Stimulated activated CD4-positive, alpha-beta T cell treated with anti-CD3 and anti-CD28 coated beads, Interleukin-4, amount 100 ng/mL, for 24 hours (primary cell): ENCODE measurements around the gene ASTL.
A peak's percentile ranks its signal among the peaks of the same experiment; 100 is the strongest.

Experiments used
- DNase-seq: peaks from one replicate; pipeline ENCODE4 v3.0.0-alpha.2; 2020

ASTL gene

DNA sequence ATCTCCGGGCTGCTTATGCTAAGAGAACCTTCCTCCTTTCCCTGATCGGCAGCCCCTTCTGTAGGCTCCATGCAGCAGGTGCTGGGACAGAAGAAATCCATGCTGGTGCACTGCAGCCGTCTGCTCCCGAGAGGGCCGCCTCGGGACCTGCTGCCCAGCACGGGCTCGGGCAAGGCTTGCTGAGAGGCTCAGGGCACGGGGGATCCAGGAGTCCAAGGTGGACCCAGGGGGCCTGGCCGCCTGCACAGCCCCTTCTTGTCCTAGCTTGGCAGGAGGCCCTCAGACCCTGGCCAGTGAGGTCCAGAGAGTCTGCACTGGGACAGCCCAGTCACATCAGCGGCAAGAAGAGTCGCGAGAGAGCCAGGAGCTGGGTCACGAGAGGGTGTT, 20.2 kb upstream of the ASTL start:
- no peak for DNase-seq

DNA sequence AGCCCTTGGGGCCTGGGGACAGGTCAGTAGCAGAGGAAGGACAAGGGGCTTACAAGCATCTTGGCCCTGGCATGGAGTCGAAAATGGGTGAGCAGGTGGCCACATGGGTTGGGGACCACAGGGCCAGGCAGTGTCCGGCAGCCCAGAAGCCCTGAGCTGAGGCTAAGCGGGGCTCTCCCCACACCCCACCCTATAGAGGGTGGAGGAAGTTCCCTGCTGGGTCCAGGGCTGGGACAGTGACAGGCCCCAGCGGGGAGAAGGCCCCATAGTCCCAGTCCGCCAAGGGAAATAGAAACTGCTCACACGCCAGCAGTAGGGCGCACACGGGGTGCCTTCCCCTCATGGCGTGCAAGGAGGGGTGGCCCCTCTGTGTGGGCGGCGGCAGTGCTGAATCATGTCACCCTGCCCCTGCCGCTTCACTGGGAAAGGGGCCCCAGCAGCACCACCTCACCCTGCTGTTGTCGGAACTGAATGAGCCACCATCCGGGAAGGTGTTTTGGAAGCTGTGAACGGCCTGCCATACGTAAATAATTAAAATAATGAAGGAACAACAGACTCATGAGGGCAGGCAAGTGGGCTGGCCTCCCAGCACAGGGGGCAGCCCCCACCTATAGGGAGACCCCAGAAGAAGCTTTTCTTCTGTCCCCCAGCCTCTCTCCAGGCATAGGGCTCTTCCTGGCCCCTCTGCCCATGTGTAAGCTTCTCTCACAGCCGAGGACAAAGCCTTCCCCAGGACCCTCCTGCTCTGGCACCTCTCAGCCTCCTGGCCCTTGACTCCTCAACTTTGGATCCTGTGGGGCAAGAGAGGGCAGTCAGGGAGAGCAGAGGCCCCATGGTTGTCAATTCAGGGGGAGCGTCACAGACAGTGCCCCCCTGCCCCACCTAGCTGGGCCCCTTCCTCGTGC, 19.6 kb upstream of the ASTL start:
- DNase-seq, result peak; percentile 97

DNA sequence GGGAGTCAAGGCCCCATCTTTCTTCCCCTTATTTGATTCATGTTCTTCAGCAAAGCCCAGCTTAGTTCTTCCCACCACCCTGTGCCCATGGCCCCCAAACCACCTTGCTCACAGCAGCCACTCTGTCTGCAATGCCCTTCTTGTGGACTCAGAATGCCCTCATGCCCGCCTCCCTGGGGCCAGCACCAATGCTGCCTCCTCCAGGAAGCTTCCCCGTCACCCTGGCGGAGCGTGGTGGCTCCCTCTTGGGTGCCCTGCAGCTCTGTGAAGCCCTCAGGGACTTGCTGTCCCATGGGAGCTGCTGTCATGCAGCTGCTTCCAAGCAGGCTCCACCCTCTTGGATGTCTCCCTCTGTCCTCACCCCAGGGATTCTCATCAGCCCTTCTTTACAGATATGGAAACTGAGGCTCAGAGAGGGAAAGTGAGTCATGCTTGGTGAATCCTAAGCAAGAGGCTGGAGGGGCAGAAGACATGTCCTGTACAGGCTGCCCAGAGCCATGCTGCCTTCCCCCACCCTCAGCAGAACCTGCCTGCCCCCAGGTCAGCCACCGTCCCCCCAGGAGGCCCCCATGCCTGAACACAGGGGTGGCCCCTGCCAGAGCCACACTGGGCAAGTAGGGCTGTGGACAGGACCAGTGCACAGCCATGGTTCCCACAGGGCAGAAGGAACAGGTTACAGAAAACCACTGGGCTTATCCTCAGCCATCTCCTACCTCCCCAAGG, 18.8 kb upstream of the ASTL start:
- DNase-seq, result no peak

DNA sequence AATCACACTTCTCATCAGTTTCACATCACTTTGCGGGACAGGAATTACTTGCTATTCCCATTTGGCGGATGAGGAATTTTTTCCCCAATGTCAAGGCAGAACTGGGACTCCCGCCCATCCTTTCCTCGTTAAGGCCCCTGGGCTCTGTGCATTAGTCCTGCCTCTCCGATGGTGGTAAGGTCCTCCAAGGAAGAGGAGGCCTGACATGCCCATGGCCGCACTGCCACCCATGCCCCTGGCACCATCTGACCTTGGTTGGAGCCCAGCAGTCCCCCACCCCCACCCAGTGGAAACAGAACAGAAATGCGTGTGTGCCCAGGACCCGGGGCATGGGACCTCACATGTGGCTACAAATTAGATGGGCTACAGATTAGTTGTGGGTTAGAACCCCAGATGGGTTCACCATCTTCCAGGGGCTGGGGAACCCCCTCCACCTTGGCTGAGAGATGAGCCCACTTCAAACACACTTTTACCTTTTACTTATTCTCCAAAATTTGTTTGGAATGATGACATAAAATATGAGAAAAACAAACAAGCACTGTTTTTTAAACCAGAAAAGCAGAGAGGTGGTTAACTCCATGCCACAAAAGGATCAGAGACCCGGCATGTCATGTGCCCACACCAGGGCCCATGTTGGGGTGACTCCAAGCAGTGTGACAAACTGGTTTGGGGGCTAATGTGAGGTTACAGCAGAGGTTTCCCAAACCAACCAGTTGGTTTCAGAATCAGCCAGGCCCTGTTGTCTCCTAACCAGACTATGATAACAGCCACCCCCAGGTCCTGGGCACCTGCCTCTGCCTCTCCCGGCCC, 17.9 kb upstream of the ASTL start:
- DNase-seq, result peak; percentile 67

DNA sequence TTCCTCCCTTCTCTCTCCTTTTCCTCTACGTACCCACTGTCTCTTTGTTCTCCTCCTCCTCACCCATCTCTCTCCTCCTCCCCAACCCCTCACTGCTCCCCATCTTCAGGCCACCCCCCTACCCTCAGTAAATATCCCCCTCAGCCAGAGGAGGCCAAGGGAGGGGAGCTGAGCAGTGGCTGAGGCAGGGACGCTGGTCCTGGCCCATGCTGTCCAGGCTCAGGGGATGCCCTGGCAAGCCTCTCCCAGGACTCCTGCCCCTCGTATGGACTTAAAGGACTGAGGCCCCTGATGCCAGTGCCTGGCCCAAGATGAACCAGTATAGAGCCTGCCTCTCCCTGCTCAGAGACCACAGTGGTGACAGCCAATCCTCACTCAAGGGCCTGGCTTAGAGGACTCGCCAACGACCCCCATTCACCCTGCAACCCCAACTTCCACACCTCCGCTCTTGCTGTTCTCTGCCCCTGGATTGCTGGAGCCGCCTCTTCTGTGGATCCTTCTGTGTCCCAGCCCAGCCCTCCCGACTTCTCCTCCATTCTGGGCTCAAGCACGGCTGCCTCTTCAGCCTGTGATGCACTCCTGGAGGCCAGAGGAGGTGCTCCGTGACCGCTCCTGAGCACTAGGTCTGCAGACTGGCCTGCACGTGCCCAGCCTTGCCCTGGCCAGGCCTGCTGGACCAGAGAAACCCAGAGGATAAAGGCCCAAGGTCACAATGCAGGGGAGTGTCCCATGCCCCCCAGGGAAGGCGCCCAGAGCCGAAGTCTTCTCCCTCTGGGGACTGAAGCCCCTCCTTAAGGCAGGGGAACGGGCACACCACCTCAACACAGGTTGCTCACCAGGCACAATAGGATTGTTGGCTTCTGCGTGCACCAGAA, 16.4 kb upstream of the ASTL start:
- DNase-seq, result no peak

DNA sequence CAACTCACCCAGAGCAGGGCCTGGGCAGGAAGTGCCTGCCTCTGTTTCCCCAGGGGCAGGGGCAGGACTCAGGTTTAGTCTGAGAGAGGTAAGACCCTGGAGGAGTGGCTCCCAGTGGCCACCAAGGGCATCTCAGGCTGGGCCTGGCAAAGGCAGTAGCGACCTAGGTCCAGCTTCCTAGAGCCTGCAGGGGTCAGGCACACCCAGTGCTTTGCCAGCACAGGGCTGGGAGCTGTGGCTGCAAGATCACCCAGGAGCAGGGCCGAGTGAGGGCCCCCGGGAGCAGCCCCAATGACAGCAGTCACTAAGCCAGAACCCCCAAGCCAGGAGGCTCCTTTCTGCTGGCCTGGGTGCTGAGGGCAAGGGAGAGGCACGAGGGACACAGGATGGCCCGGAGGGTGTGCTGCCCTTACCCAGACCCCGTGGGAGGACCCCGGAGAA, 15.7 kb upstream of the ASTL start:
- no peak for DNase-seq

DNA sequence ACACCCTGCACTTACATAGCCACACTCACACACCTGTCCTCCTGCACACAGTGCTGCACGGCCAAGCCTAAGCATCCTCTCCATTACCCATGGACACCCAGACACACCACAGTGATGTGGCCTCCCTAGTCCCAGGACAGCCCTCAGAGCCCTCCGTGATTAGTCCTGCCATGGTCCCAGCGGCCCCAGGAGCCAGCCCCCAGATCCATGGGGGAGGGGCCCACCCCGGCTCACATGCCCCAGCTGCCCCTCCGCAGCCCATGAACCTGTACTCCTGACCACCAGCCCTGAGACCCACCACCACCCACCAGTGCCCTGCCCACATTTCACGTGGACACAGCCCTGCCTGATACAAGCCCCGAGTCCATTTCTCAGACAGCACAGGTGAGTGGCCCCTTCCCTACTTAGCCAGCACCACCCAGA, 15.0 kb upstream of the ASTL start:
- no peak for DNase-seq

DNA sequence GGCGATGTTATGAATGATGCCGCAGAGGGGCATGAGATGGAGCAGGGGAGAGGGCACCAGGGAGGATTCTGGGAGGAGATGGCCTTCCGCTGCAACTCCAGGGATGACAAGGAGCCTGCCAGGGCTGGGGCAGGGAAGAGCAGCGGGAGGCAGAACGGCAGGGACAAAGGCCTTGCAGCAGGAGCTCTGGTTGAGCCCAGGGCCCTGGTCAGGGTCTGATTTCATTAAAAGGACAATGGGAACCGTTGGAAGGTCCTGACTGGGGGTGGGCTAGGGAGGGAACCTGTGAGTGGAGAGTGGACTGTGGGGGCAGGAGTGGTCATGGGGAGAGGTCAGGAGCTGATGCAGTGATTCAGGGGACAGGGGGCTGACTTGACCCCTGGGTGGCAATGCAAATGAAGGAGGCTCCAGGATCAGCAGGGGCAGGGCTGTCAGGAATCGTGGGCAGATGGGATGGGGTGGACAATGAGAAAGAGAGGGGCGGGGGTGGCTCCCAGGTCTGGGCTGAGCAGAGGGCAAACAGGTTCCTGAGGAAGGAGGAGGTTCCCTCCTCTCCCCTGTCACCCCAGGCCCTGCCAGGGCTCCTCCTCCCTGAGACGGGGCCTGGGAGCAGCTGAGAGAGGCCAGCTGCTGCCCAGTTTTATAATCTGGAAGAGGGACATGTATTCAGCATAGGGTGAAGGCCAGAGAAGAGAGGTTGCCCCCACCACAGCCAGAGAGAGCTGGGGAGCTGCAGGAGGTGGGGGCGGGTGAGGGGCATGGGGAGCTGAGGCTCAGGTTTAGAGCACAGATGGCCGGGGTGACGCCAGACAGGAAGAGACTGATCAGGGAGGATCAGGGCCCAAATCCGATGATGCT, 14.2 kb upstream of the ASTL start:
- DNase-seq, result no peak

DNA sequence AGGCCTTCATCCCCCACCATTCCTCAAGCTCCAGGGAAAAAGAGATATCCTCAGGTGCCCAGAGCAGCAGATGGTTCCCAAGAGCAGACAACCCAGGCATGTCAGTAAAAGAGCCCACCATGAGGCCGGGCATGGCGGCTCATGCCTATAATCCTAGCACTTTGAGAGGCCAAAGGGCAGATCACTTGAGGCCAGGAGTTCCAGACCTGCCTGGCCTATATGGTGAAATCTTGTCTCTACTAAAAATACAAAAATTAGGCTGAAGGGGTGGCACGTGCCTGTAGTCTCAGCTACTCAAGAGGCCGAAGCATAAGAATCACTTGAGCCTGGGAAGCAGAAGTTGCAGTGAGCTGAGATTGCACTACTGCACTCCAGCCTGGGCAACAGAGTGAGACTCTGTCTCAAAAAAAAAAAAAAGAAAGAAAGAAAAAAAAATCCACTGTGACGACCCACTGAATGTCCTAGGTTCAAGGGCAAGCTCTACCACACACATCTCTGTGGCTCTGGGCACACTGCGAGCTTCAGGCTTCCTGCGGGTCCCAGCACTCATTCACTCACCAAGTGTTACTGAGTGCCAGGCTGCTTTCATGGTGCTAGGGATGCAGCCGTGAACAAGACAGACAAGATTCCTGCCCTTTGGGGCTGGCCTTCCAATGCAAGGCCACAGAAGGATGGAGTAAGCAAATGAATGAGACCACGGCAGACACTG, 13.4 kb upstream of the ASTL start:
- DNase-seq, result no peak

DNA sequence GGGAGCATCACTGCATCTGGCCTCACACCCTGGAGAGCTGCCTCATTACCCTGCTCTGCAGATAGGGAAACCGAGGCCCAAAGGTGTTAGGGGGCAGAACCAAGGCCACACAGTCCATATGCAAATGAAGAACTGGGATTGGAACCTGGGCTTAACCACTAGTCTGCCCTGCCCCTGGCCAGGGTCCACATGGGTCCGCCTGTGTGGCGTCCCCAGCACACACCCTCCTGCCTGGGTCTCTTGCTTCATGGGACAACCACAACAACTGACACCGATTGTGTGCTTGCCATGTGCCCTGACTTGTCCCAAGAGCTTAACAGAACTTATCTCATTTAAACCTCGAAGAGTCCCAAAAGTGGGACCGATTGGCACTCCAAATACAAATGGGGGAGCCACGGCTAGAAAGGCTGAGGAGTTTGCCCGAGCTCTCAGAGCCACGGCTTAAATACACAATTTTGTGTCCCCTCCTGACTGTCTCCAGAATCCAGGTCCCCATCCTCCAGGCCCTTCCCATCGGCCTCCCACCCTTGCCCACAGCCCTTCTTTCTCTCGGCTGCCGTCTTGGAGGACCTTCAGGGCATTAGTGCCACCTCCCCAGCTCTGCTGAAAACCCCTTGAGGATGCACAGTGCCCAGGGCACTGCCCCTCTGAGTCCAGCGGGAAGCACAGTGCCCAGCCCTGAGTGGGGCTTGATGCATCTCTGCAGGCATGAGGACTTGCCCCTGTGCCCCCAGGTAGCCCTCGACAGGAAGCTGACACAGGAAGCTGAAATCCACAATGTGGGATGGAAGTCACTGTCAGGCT, 12.7 kb upstream of the ASTL start:
- DNase-seq, result no peak

DNA sequence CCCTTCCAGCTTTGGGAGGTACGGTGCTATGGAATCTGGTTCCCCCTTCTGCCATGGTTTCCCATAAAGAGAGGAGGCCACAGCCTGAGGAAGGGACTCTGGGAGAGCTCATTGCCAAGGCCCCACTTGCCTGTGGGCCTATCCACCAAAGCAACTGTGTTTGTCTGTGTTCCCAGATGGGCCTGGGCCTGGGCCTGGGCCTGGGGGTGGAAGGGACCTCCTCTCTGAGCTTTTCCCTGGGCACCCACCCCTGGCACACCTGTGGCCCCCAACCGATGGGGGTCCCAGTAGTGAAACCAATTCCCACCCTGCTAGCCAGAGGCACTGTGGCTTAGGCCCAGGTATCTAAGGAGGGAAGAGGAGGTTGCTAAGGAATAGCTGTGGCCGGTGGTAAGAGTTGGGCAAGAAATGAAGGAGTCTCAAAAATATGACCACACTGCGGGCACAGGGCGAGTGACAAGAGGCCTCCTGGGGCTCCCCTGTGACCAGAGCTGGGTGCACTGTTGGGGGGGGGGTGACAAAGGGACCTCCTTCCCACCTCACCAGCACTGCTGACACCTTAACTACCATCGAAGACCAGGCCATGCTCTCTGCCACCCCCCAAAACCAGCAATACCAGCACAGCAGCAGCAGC, 11.8 kb upstream of the ASTL start:
- DNase-seq, result no peak

DNA sequence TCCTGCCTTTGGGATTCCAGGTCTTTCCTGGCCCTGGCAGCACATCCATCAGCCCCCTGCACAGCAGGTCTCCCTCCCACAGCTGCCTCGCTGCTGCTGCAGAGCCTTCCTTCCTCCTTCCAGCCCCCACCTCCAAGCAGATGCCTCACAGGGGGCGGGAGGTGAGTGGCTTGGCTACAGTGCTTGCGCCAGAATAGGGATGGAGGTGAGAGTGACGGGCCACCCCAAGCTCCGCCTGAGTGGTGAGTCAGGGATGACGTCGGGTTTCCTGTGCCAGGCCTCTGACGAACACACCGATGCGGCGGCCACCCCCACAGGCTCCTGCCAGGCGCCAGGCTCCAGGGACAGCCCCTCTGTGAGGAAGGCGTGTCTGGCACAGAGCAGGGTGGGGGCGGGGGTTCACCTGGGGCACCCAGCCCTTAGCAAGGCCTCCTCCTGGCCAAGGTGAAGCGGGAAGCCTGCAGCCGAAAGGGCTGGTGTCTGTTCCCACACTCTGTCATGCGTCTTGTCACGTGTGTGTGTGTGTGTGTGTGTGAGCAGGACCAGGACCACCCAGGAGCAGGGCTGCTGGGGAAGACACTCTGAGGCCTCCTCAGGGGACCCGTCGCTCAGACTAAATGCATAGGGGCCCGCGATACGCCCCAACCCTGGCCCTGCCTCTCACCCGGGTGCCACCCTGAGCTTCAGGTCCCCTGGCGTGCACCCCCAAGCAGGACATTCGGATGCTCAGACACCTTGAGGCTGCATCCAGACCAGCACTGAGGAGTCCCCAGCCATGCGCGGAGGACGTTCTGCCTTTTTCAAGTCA, 10.3 kb upstream of the ASTL start:
- peak; percentile 97 for DNase-seq

DNA sequence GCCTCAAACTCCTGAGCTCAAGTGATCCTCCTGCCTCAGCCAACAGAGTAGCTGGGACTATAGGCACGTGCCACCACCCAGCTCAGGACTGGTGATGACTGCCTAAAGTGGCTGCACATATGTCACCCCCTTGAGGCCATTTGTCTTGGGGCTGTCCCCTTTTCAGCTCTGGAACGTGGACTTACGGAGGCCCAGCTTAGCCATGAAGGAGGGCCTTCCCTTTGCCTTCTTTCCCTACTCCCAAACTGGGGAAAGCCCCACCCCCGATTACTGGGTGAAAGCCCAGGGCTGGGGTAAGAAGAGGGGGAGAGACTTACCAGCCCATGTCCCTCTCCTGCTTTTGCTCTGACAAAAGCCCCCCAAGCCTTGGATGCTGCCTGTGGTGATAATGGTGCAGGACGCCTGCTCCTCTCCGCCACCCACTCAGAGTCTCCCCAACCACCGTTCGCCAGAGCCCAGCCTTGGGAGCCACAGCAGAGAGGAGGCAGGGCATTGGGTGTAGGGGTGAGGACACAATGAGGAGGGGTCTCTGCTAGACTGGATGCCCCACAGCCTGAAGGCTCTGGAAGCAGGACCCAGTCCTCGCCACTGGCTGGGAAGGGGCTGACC, 9.4 kb upstream of the ASTL start:
- DNase-seq, result no peak

DNA sequence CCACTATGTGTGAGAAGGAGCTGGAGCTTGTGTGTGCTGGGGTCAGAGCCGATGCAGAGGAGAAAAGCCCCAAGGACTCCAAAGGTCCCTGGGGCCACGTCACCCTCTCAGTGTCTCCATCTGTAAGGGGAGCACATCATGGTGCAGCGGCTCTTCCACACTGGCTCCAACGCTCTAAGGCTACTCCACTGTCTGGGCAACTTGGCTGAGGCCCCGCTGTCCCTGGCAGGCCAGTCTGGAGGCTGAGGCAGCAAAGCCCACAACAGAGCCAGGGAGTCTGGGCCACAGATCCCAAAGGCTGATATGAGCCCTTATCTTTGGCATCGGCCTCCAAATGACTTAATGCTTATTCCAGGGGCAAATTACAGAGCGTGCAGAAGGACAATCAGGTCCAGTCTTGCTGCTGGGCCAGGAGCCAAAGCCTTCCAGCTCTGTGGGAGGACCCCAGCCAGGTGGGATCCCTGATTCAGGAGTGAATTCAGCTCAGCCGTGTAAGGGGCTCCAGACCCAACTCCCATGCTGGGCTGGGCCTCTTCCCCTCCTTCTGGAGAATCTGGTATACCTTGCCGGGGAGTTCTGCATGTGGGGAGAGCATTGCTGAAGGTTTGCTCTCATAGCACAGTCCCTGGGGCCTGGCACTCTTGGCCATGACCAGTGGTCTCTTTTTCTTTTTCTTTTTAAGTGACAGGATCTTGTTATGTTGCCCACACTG, 8.7 kb upstream of the ASTL start:
- no peak for DNase-seq

DNA sequence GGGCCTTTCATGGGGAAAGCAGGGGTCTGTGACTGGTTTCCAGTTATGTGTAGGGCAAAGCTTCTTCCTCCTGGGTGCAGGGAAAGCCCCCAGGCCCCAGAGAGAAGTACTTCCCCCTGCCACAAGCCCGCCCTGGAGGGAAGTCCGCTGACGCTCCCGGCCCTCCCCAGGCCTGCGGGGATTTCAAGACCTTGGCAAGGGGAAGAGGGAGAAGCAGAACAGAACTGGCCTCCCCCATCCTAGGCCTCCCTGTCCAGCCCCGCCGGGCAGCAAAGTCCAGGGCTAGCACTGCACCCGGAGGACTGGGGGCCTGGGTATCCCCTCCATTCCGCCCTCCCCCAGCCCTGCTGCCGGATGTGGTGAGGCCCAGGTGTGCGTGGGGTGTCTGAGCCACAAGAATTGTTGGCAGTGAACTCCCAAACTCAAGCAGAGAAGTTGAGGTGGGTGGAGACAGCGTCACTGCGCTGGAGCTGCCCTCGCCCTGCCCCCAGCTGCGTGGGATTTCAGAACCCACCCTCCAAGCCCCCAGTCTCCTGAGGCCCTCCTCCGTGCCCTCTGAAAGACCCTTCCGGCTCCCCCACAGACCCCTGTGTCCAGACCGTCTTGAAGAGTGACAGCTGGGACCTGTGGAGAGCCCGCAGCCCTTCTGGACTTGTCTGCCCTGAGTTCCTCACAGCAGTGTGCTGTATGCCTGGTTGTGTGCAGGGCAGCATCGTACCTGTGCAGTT, 8.0 kb upstream of the ASTL start:
- DNase-seq, result peak; percentile 91

DNA sequence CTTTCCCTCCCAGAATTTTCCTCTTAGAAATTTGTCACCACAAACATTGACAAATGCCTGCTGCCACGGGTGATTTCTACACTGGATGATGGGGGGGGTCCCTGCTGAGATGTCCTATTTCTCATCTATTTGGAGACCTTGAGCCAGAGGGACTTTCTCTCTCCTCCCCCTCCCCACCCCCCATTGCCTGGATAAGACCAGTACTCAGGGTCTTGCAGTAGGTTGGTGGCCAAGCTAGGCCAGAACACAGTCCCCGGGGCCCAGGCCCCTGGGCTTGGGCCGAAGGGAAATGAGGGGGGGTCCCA, 7.5 kb upstream of the ASTL start:
- no peak for DNase-seq
